Skeletal muscle tissue (tissue), 4 donors: ENCODE results near the gene ITIH5. TPM values are rescaled to one million over a fixed set of nuclear protein-coding genes. Genes with fewer than 3 reads are reported as not detected.
A peak's percentile ranks its signal among the peaks of the same experiment; 100 is the strongest.

ENCODE experiments used
- H3K27ac ChIP-seq: one replicate; pipeline ENCODE4 v1.7.0; 2013; ENCODE audit warnings: mild to moderate bottlenecking, low read depth, low read length, inconsistent platforms
- H3K27me3 ChIP-seq, 3 donors: one replicate each; pipeline ENCODE4 v1.7.0; 2013; ENCODE audit warnings: low read length in 3 of 3; ENCODE audit not compliant: control insufficient read depth in 3 of 3, insufficient read depth in 3 of 3
- H3K36me3 ChIP-seq, 3 donors: one replicate each; pipeline ENCODE4 v1.7.0; 2013; ENCODE audit warnings: low read length in 3 of 3; ENCODE audit not compliant: control insufficient read depth in 3 of 3, insufficient read depth in 3 of 3
- H3K4me1 ChIP-seq, 3 donors: one replicate each; pipeline ENCODE4 v1.7.0; 2013; ENCODE audit warnings: low read length in 3 of 3, mild to moderate bottlenecking in 3 of 3; ENCODE audit not compliant: control insufficient read depth in 3 of 3, insufficient read depth in 3 of 3
- H3K4me3 ChIP-seq, 3 donors: one replicate each; pipeline ENCODE4 v1.7.0; 2013; ENCODE audit warnings: low read length in 3 of 3
- H3K9ac ChIP-seq, 3 donors: one replicate each; pipeline ENCODE4 v1.7.0; 2013; ENCODE audit warnings: low read length in 3 of 3, mild to moderate bottlenecking in 3 of 3, moderate library complexity in 2 of 3, low read depth in 1 of 3
- H3K9me3 ChIP-seq, 3 donors: one replicate each; pipeline ENCODE4 v1.7.0; 2013; ENCODE audit warnings: low read length in 3 of 3; ENCODE audit not compliant: control insufficient read depth in 3 of 3
- total RNA-seq: library from RNA; depleted of rRNA; stranded (reverse); fragments of >200 nt; gene quantifications from one replicate; pipeline ENCODE4 v1.2.3, GENCODE V29; 2014
- donor health status: Osteomylitis.

Gene ITIH5
- total RNA-seq, 1 donor from 2014 or later: 37.1 TPM

DNA sequence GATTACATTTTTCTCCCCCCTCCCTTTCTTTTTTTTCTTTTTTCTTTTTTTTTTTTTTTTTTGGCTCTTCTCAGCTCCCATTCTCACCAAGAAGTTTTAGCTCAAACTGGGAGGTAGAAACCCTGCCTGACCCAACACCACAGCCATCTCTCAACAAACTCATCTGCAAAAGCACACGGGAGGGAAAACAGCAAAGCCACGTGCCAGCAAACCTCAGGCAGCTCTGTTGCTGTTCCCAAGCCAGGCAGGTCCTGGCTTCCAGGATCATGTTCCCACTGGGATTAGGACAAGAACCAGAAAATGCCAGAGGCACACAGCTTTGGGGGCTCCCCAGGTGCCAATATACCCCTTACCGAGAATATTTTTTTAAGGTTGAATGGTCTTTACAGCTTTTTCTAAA lies 56.7 kb downstream of the ITIH5 start:
- H3K27ac ChIP-seq: peak overlapping the region; percentile 36
- H3K36me3 ChIP-seq: no peaks in the 10 kb centered on the region
- H3K9ac ChIP-seq: no peak overlapping the region
- no peaks in the 10 kb centered on the region for H3K9me3 ChIP-seq
- no peaks in the 10 kb centered on the region for H3K27me3 ChIP-seq
- peaks cover 8 to 17% (median 9%) of the 10 kb centered on the region in 3 donors for H3K4me1 ChIP-seq
- no peak overlapping the region for H3K4me3 ChIP-seq

DNA sequence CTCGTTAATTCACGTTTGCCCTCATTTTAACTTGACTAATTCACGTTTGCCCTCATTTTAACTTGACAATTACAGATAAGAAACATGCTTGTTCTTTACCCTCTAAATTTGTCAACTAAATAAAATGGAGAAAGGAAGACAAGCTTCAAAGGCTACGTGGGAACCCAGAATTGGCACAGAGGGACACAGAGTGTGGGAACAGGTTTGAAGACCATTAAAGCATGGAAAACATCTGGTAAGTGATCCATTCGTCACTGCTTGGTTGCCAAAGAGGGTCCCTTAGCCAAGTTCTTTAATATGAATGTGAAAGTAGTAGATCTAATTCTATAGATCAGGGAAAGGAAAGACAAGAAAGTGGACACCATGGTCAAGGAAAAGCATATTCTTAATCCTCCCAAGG lies 57.2 kb downstream of the ITIH5 start:
- Histone ChIP-seq H3K27me3 (no peaks in the 10 kb centered on the region), H3K27ac (no peak overlapping the region), H3K4me1 (peaks cover 8 to 17% (median 9%) of the 10 kb centered on the region in 3 donors), H3K4me3 (no peak overlapping the region), H3K36me3 (no peaks in the 10 kb centered on the region), H3K9me3 (no peaks in the 10 kb centered on the region), H3K9ac (no peak overlapping the region)

DNA sequence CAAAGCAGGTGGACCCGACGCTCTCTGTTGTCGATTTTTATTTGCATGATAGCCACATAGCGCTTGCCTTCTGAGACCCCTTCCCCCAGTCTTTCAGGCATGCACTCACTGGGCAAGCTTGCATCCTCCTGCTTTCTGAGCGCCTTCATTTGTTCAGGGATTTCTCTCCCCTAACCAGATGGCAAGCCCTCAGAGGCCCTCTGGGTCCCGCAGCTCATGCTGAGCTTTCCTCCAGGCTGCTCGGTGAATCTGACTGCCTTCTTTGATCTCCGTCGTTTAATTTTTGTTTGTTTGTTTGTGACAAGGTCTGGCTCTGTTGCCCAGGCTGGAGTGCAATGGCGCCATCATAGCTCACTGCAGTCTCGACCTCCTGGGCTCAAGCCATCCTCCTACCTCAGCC lies 58.8 kb downstream of the ITIH5 start:
- Histone ChIP-seq H3K27me3 (no peaks in the 10 kb centered on the region), H3K27ac (no peak overlapping the region), H3K4me1 (peaks cover 8 to 17% (median 9%) of the 10 kb centered on the region in 3 donors), H3K9me3 (no peaks in the 10 kb centered on the region), H3K36me3 (no peaks in the 10 kb centered on the region), H3K4me3 (no peak overlapping the region), H3K9ac (no peak overlapping the region)

DNA sequence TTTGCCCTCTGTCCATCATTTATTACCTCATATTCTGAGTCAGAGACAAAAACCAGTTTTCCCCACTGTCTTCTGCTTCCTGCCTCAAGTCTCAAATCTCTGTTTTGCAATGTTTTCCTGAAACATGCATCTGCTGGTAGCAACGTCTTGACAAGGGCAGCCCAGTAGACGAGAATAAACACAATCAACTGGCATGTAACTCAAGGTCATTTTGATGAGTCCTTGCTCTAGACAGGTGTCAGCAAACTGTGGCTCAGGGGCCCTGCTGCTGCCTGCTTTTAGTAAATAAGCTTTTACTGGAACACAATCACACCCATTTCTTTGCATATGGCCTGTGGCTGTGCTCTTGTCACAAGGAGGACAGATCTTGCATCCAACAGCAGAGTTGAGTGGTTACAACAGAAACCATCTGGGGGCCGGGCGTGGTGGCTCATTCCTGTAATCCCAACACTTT lies 59.8 kb downstream of the ITIH5 start:
- Histone ChIP-seq H3K27ac (no peak overlapping the region), H3K9me3 (no peaks in the 10 kb centered on the region), H3K27me3 (no peaks in the 10 kb centered on the region), H3K9ac (no peak overlapping the region), H3K4me1 (peaks cover 8 to 17% (median 9%) of the 10 kb centered on the region in 3 donors), H3K36me3 (no peaks in the 10 kb centered on the region), H3K4me3 (no peak overlapping the region)

- no peak overlapping the region for H3K27ac ChIP-seq
These were observed 61.0 kb downstream of the ITIH5 start for GRCh38 chr10:7605565-7606295.

GRCh38 chr10:7601023-7601656 lies 65.6 kb downstream of the ITIH5 start:
- Histone ChIP-seq H3K36me3 (no peaks in the 10 kb centered on the region), H3K27me3 (no peaks in the 10 kb centered on the region), H3K4me1 (no peaks in the 10 kb centered on the region), H3K9ac (no peak overlapping the region), H3K27ac (no peak overlapping the region), H3K9me3 (no peaks in the 10 kb centered on the region), H3K4me3 (no peak overlapping the region)

More at GRCh38 chr10:7605565-7606295, 61.0 kb downstream of the ITIH5 start:
- no peak overlapping the region for H3K4me3 ChIP-seq
- no peaks in the 10 kb centered on the region for H3K27me3 ChIP-seq
- H3K4me1 ChIP-seq: peaks cover 5 to 12% (median 7%) of the 10 kb centered on the region in 3 donors
- H3K36me3 ChIP-seq: no peaks in the 10 kb centered on the region
- no peaks in the 10 kb centered on the region for H3K9me3 ChIP-seq
- no peak overlapping the region for H3K9ac ChIP-seq

DNA sequence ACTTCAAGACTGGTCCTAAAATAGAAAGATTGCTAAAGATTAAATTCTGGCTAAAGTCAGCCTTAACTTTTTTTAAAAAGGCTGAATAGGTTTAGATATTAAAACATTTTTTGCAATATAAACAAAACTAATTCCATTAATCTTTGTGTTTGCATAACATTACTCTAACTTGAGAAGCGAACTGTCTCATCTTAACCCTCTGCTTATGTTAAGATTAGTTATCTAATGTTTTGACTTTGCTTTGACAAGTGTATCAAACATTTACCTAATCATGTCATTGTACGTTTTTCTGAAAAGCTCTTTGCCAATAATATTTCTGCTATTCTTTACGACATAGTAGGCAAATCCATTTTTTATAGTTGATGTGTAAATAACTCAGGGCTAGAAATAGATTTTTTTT lies 68.0 kb downstream of the ITIH5 start:
- Histone ChIP-seq H3K36me3 (no peaks in the 10 kb centered on the region), H3K4me1 (peaks cover 0 to 3% (median 3%) of the 10 kb centered on the region in 3 donors), H3K9me3 (no peaks in the 10 kb centered on the region), H3K27me3 (no peaks in the 10 kb centered on the region), H3K9ac (no peak overlapping the region), H3K27ac (no peak overlapping the region), H3K4me3 (no peak overlapping the region)

DNA sequence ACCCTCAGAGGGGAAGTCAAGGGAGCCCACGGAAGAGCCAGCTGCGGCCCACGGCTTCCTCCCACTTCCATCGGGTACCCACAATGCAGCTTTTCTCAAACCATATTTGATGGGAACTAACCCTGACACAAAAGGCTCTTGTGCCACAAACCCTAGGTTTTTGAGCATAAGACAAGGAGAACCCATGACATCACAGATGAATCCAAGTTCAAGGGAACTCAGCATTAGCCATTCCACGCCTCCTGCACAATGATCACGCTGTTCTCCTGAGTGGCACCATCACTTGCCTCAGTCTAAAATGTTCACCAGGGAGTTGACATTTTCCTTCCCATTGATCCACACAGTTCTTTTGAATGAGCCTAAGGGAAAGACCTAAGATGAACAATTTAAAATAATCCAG lies 70.4 kb downstream of the ITIH5 start:
- no peak overlapping the region for H3K27ac ChIP-seq
- no peaks in the 10 kb centered on the region for H3K9me3 ChIP-seq
- peaks cover 7 to 12% (median 10%) of the 10 kb centered on the region in 3 donors for H3K4me1 ChIP-seq
- H3K36me3 ChIP-seq: no peaks in the 10 kb centered on the region
- no peaks in the 10 kb centered on the region for H3K27me3 ChIP-seq
- no peak overlapping the region for H3K4me3 ChIP-seq
- no peak overlapping the region for H3K9ac ChIP-seq

DNA sequence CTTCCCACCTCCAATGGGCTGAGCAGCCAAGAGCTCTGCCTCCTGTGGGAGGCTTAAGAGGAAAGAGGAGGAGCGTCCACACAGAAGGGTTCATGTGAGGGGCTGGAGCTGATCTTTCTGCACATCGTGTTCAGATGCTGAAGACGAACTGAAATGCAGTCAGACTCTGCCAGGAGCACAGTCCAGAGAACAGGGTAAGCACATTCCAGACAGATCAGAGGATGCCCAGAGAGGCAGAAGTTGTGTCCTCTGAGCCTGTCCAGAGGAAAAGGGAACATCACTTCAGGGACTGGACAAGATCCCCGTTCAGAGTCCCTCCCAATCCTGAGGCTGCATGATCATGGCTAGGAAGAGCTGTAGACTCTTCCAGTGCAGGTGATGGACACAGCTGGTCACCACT lies 72.9 kb downstream of the ITIH5 start:
- Histone ChIP-seq H3K9ac (no peak overlapping the region), H3K27me3 (no peaks in the 10 kb centered on the region), H3K9me3 (no peaks in the 10 kb centered on the region), H3K4me3 (no peak overlapping the region), H3K36me3 (no peaks in the 10 kb centered on the region), H3K4me1 (peaks cover 7 to 12% (median 10%) of the 10 kb centered on the region in 3 donors), H3K27ac (no peak overlapping the region)

DNA sequence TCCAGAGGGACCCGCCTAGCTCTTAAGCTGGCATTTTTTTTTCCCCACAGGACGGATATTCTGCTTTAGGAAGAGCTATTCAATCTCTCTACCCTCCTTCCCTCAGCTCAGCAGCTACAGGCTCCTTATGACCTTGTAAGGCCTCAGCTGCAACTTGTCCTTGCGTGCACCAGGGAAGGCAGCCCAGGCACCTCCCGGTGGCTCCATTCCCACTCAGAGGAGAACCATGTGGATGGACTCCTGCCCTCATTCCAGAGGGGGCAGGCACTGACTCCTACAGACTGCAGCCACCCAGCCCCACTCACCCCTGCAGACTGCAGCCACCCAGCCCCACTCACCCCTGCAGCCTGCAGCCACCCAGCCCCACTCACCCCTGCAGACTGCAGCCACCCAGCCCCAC lies 73.7 kb downstream of the ITIH5 start:
- Histone ChIP-seq H3K9me3 (no peaks in the 10 kb centered on the region), H3K4me1 (peaks cover 7 to 12% (median 10%) of the 10 kb centered on the region in 3 donors), H3K27me3 (no peaks in the 10 kb centered on the region), H3K36me3 (no peaks in the 10 kb centered on the region), H3K27ac (no peak overlapping the region), H3K9ac (peak overlapping the region in 1 of 3 donors; percentile 60), H3K4me3 (no peak overlapping the region)
